Renal cortical epithelial cell (primary cell): ENCODE data around the gene TSN. TPM values are rescaled to one million over a fixed set of nuclear protein-coding genes. Genes with fewer than 3 reads are reported as not detected.
A peak's percentile ranks its signal among the peaks of the same experiment; 100 is the strongest.
"Not testable (repeated sequence)": the region's sequence is repeated elsewhere in the genome, so short reads cannot be mapped to it uniquely, and the experiment has no call there.

Experiments used
- DNase-seq: peaks from one replicate; pipeline ENCODE4 v3.0.0-alpha.2; 2011; ENCODE audit warnings: low read depth
- total RNA-seq: library from RNA; depleted of rRNA; stranded (reverse); fragments of >200 nt; gene quantifications from 2 replicates; pipeline ENCODE4 v1.2.3, GENCODE V29; 2014

TSN gene
- total RNA-seq, 1 donor from 2014 or later = 83.8 TPM

DNA sequence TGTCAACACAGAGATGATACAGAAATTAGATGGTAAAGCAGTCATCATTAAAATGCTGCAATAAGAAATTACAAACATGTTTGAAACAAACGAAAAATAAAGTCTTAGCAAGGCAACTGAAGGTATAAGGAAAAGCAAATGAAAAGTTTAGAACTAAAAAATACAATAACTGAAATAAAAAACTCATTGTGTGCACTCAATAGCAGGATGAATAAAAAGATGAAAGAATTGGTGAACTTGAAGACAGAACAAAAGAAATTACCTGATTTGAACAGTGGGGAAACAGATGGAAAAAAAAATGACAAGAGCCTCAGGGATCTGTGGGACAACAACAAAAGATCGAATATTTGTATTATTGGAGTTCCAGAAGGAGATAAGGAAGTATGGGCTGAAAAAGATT is 46.5 kb downstream of the TSN start:
- DNase-seq = no peak

DNA sequence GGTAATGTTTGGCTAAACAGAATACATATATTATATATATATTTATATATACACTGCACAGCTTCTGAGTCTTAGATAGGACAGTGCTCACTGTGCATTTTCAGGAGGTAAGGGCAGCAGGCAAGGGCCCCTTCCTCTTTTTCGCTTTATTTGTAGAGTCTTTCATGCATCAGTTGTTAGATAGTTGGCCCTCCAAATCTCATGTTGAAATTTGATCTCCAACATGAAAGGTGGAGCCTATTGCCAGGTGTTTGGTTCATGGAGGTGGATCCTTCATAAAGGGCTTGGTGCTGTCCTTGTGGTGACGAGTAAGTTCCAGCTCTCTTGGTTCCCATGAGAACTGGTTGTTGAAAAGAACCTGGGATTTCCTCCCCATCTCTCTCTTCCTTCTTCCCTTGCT is 48.1 kb downstream of the TSN start:
- no peak for DNase-seq

DNA sequence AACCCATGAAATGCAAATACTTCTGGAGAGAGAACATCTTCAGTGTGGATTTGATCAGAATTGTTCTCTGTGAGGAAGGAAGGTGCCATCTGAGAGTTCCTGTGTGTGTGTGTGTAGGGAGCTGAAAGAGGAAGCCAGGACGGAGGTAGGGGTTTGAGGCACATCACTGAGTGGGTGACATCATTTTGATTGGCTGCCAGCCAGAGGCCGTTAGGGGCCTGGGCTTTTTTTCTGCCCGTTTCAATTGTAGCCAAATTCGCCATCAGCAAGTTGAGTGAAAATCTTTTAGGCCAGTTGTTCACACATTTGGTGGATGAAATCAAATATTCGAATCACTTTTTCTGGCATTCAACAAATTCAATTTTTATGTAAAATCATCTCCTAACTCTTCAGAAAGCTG is 48.9 kb downstream of the TSN start:
- DNase-seq = peak; percentile 13

DNA sequence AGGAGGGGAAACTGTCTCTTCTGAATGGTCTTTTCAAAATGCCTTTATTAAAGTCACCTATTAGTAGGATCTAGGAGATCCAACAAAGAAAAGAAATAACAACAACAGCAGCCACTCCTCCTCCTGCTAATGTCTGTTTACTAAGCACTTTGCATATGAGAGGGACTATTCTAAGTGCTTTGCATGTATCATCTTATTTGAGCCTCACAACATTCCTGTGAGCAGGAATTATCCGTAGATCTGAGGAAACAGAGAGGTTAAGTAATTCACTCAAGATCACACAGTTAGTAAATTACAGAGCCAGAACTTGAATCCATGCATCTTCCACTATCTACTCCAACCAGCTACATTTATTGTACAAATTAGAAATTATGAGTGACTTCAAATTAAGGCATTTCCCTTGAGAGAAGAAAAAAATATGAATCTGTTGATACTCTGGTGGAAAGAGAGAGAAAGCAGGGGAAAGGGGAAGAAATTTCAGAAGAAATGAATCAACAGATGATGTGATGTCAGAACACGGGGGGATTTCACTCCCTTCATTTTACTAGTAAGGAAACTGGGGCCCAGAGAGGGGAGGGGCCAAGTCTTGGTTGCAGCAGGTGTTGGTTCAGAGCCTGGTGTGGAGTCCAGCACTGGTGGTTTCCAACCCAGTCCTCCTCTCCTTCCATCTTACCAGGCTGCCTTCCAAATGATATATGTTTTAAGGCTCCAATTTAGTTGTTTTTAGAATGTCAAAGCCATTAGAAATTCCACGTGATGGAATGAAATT is 49.7 kb downstream of the TSN start:
- DNase-seq = no peak

DNA sequence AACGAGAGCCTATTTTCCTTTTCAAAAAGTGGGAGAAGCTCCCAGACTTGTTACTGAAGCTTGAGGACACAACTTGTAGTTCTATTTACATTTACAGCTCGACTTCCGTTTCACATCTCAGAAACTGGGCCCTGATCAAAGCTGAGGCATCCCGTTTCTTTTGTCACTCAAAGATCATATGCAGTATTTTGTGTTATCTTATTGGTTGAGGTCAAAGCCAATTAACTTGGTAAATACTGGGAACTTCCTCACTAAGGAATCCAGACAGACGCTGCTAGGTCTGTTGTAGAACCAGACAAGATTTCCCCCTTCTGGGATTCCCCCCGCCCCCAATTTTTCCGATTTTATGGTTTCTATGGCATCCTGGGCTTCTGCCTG is 50.3 kb downstream of the TSN start:
- DNase-seq = no peak

DNA sequence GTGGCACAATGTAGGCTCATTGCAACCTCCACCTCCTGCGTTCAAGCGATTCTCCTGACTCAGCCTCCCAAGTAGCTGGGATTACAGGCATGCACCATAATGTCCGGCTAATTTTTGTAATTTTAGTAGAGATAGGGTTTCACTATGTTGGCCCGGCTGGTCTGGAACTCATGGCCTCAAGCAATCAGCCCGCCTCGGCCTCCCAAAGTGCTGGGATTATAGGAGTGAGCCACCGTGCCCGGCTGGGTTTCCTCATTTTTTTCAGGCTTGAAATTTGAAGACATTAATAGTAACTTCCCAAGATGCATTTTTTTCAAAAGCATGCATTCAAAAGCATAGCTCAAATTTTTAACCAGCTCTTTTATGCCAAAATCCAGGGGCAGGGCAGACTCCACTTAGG is 52.3 kb downstream of the TSN start:
- DNase-seq = not testable (repeated sequence)

DNA sequence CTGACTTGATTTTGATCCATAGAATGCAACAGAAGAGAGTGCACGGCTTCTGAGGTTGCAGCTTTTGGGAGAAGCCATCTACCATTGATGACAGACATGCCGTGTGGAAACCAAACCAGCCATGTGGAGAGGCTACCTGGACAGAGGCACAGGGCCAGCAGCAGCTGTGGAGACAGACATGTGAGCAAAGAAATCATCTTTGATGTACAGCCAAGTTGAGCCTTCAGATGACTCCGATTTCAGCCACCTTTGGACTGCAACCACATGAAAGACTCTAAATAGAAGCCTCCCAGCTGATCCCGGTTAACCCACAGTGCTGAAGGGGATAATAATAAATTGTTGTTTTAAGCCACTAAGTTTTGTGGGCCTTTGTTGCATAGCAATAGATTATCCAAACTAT is 54.2 kb downstream of the TSN start:
- DNase-seq = peak; percentile 63

DNA sequence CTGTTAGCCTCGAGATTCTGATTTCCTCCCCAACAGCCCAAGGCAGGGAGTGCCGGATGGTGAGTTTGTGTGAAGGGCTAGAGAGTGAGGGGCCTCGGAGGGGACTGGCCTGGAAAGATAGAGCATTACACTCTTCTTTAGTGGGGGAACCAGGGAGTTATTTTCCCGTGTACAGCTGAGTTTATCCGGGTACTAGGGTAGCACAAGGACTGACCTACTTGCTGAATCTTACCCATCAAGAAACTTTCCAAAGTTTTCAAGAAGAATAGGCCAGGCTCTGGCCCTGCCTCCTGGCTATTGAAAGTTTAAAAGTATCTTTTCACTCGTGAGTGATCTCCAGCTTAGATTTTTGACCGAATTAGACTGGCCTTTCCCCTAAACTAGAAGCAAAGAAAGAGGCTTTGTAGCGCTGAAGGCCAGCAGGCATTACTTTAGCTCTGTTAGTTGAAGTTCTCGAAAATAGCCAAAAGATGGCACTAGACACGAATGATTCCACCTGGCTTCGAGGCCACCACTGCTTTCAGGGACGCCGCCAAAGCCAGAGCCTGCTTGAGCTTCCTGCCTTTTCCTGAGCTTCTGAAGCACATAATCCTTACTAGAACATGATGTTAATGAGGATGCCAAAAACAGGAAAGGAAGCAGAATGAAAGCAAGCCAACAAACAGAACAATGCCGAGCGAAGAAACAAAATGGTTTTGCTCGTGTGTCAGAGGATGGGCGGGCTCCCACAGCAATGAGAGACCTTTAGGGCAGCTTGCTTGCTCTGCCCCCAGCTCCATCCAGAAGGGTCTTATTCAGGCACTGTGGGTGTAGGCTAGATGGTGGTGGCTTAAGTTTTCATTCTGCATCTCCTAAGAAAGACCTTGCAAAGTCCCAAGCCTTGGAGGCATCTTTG is 55.8 kb downstream of the TSN start:
- DNase-seq = peak; percentile 57

DNA sequence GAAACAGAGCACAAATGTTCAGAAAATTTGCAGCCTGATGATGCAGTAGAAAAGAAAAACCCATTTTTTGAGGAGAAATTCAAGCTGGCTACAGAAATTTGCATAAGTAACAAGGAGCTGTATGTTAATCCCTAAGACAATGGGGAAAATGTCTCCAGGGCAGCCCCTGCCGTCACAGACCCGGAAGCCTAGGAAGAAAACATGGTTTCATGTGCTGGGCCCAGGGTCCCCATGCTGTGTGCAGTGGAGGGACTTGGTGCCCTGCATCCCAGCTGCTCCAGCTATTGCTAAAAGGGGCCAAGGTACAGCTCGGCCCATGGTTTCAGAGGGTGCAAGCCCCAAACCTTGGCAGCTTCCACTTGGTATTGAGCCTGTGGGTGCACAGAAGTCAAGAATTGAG is 57.6 kb downstream of the TSN start:
- DNase-seq = not testable (repeated sequence)

DNA sequence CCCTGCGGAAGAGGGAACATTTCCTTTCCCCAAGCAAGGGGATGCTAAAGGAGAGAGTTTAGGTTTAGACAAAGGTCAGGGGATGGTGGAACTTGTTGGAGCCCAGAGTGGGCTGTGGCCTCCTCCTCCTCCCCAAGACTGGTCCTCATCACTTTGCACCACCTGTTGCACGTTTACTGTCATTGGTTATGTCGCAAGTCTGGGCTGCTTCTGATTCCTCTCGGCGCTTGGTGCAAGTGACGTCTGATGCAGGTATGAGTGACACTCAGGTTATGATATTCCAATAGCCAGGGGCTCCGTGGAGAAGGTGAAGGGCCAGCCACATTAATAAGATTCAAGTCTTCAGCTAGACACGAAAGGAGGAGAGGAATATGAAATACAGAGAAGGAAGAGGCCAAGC is 59.8 kb downstream of the TSN start:
- DNase-seq = no peak

DNA sequence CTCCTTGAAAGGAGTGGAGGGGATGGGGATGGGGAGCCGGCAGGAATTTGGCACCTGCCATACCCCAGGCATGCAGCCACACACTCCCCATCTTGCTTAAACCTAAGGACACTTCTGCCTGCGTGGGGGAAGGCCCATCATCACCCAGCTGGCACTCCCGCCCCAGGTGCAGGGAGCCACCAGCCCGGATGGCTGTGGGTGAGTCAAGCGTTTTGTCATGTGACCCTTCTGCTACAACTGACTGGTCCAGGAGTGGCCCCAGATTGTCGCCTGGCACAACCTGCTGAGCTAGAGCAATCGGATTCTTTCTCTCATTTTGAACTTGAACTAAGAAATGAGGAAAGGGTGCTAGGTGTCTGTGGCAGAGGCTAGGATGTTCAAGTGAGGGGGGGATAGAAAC is 61.3 kb downstream of the TSN start:
- DNase-seq = no peak

DNA sequence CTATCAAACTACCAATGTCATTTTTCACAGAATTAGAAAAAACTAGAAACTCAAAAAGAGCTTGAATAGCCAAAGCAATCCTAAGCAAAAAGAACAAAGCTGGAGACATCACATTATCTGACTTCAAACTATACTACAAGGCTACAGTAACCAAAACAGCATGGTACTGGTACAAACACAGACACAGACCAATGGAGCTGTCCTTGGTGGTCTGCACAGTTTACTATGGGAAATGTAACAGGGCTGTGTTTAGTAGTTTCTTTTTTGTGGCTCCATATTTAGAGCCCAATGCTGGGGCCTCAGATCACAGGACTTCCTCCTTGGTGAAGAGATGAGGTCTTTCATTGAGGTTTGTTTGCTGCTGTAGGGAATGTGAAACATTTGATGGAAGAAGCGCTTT is 61.9 kb downstream of the TSN start:
- DNase-seq = not testable (repeated sequence)

Other genes with a start within 250 kb of the TSN start
- gene RNU4ATAC, start 224.8 kb upstream of the TSN start, total RNA-seq = under 0.01 TPM in 1 of 2 replicates, not detected in the other
- gene CLASP1, start 106.2 kb upstream of the TSN start, total RNA-seq = 52.6 and 124 TPM in 2 replicates
- 87.5 and 104 TPM in 2 replicates for gene NIFK, start 18.8 kb upstream of the TSN start, total RNA-seq